GM18867 (cell line): ENCODE results near the gene TCEAL5.
"Not testable (repeated sequence)": the region's sequence is repeated elsewhere in the genome, so short reads cannot be mapped to it uniquely, and the experiment has no call there.

Source experiments
- ATAC-seq: cut with Tn5 transposase; IDR thresholded peaks from one replicate; pipeline ENCODE4 v1.9.1; 2021; ENCODE audit warnings: mild to moderate bottlenecking, moderate library complexity; ENCODE audit not compliant: unreplicated experiment

TCEAL5 gene

DNA sequence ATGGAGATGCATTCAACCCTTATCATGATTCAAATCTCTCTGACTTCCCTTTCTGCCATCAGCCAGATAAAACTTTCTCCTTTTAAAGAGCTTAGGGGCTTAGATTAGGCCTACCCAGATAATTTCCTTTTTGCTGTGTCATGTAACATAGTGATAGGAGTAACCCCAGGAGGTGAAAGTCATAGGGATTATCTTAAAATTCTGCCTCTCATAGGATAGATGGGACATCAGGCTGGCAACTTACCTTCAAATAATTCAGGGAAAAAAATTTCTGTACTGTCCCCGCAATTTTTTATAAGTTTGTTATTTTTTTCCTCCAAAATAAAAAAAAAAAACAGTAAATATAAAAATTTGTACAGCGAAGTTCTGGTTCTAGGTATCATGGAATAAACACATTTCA lies 40.9 kb downstream of the TCEAL5 start:
- ATAC-seq = not testable (repeated sequence)

DNA sequence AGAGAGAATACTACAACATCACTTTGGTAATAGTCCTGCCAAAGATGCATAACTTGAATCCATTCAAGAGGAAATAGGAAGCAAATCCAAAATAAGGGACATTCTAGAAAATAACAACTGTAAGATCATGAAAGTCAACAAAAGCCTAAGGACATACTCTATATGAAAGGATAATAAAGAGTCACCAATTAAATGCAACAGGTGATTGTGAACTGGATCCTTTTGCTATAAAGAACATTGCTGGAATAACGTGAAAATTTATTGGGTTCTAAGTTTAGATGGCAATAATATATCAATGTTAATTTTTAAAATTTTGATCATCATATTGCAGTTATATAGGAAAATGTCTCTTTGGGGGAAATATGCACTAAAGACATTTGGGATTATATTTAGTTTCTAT lies 41.7 kb downstream of the TCEAL5 start:
- ATAC-seq = no peak

DNA sequence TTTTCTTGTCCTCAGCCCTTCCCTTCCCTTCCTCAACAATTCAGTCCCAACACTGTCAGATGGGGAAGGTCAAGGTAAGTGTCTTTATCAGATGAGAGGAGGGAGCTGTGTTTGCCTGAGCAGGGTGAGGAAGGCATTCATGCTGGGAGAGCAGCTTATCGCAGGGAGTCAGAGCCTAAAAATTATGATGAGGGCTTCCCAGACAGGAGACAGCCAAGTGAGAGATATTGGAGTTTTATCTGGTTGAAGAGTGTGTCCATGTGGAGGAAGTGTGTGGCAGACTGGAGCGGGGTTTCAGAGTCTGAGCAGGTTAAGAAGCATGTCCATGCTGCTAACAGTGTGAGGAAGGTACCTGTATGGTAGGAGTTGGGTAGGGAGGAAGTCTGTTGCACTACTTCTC lies 43.3 kb downstream of the TCEAL5 start:
- no peak for ATAC-seq

DNA sequence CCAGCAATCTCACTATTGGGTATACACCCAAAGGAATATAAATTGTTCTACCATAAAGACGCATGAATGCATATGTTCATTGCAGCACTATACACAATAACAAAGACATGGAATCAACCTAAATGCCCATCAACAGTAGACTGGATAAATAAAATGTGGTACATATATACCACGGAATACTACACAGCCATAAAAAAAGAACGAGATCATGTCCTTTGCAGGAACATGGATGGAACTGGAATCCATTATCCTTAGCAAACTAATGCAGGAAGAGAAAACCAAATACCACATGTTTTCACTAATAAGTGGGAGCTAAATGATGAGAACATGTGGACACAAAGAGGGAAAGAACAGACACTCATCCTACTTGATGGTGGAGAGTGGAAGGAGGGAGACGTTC lies 50.6 kb downstream of the TCEAL5 start:
- not testable (repeated sequence) for ATAC-seq
